ENCODE measurements around the gene ZNF511.

- no peak for TF ChIP-seq EZH2 (IDR thresholded peaks at IDR 0.05; ENCODE audit: insufficient read depth, poor library complexity, severe bottlenecking)
- TF ChIP-seq EZH2phosphoT487 (IDR thresholded peaks at IDR 0.05; ENCODE audit: insufficient read depth, low read depth): no peak
Measured at GRCh38 chr10:133361227-133361626, 52.5 kb downstream of the ZNF511 start.

Data from GM23248 (cell line).